HK-2 (cell line): ENCODE data around the gene CD14.
"Not testable (repeated sequence)": the region's sequence is repeated elsewhere in the genome, so short reads cannot be mapped to it uniquely, and the experiment has no call there.

ENCODE experiments used
- DNase-seq: peaks from one replicate; pipeline ENCODE4 v3.0.0-alpha.2; 2018; ENCODE audit not compliant: unreplicated experiment

The CD14 gene

GRCh38 chr5:140635291-140636257 is 2.6 kb upstream of the CD14 start:
- DNase-seq = no peak

GRCh38 chr5:140634103-140634502 is 1.1 kb upstream of the CD14 start:
- DNase-seq = no peak

GRCh38 chr5:140633501-140633900 is 526 bp upstream of the CD14 start:
- no peak for DNase-seq

GRCh38 chr5:140632366-140633020 is 482 bp downstream of the CD14 start:
- no peak for DNase-seq

- no peak for DNase-seq
Observed at GRCh38 chr5:140631831-140632365, 1.1 kb downstream of the CD14 start.

- no peak for DNase-seq
Observed at GRCh38 chr5:140631036-140631417, 1.9 kb downstream of the CD14 start.

- DNase-seq = no peak
Observed at GRCh38 chr5:140630292-140631035, 2.5 kb downstream of the CD14 start.

GRCh38 chr5:140628711-140629110 is 4.3 kb downstream of the CD14 start:
- no peak for DNase-seq

GRCh38 chr5:140627972-140628371 is 5.0 kb downstream of the CD14 start:
- DNase-seq = no peak

- not testable (repeated sequence) for DNase-seq
Observed at GRCh38 chr5:140624886-140625285, 8.1 kb downstream of the CD14 start.

GRCh38 chr5:140623061-140623460 is 9.9 kb downstream of the CD14 start:
- not testable (repeated sequence) for DNase-seq

GRCh38 chr5:140622301-140622700 is 10.7 kb downstream of the CD14 start:
- DNase-seq = no peak

- no peak for DNase-seq
Observed at GRCh38 chr5:140611020-140611521, 21.9 kb downstream of the CD14 start.

GRCh38 chr5:140609126-140609525 is 23.8 kb downstream of the CD14 start:
- DNase-seq = no peak

- no peak for DNase-seq
Observed at GRCh38 chr5:140608722-140609121, 24.3 kb downstream of the CD14 start.

- no peak for DNase-seq
Observed at GRCh38 chr5:140607031-140607430, 25.9 kb downstream of the CD14 start.

GRCh38 chr5:140605879-140606278 is 27.1 kb downstream of the CD14 start:
- DNase-seq = no peak

- DNase-seq = no peak
Observed at GRCh38 chr5:140603734-140604133, 29.2 kb downstream of the CD14 start.

GRCh38 chr5:140603446-140603698 is 29.6 kb downstream of the CD14 start:
- DNase-seq = not testable (repeated sequence)

GRCh38 chr5:140602147-140602546 is 30.8 kb downstream of the CD14 start:
- DNase-seq = no peak

- DNase-seq = no peak
Observed at GRCh38 chr5:140600096-140600495, 32.9 kb downstream of the CD14 start.

GRCh38 chr5:140598836-140599235 is 34.1 kb downstream of the CD14 start:
- DNase-seq = no peak
